ENCODE results near the gene DSG2.
"Not testable (repeated sequence)": the region's sequence is repeated elsewhere in the genome, so short reads cannot be mapped to it uniquely, and the experiment has no call there.

Gene DSG2

GRCh38 chr18:31497836-31498573 is at the start of gene DSG2:
Gene DSG2 (plus strand): TSS chr18:31498177. CDS start chr18:31498252, 75 bp downstream.
- DNase-seq = peak; percentile 91

- no peak for DNase-seq
Observed at GRCh38 chr18:31450409-31450808, 47.6 kb upstream of the DSG2 start.

GRCh38 chr18:31451625-31452024 is 46.4 kb upstream of the DSG2 start:
- no peak for DNase-seq

GRCh38 chr18:31454066-31454708 is 43.8 kb upstream of the DSG2 start:
- DNase-seq = no peak

GRCh38 chr18:31469629-31470028 is 28.3 kb upstream of the DSG2 start:
- no peak for DNase-seq

GRCh38 chr18:31478688-31479087 is 19.3 kb upstream of the DSG2 start:
- no peak for DNase-seq

GRCh38 chr18:31482051-31482450 is 15.9 kb upstream of the DSG2 start:
- no peak for DNase-seq

- no peak for DNase-seq
Observed at GRCh38 chr18:31483396-31483795, 14.6 kb upstream of the DSG2 start.

- no peak for DNase-seq
Observed at GRCh38 chr18:31484461-31484860, 13.5 kb upstream of the DSG2 start.

GRCh38 chr18:31486165-31486564 is 11.8 kb upstream of the DSG2 start:
- no peak for DNase-seq

- DNase-seq = no peak
Observed at GRCh38 chr18:31487246-31488015, 10.5 kb upstream of the DSG2 start.

GRCh38 chr18:31489311-31489710 is 8.7 kb upstream of the DSG2 start:
- no peak for DNase-seq

- no peak for DNase-seq
Observed at GRCh38 chr18:31490387-31490786, 7.6 kb upstream of the DSG2 start.

GRCh38 chr18:31490833-31491232 is 7.1 kb upstream of the DSG2 start:
- DNase-seq = no peak

GRCh38 chr18:31491586-31491985 is 6.4 kb upstream of the DSG2 start:
- no peak for DNase-seq

GRCh38 chr18:31492671-31493070 is 5.3 kb upstream of the DSG2 start:
- no peak for DNase-seq

GRCh38 chr18:31493171-31493570 is 4.8 kb upstream of the DSG2 start:
- no peak for DNase-seq

GRCh38 chr18:31493941-31494340 is 4.0 kb upstream of the DSG2 start:
- DNase-seq = peak; percentile 28

- DNase-seq = not testable (repeated sequence)
Observed at GRCh38 chr18:31494705-31495244, 3.2 kb upstream of the DSG2 start.

- DNase-seq = peak; percentile 62
Observed at GRCh38 chr18:31497404-31497835, 557 bp upstream of the DSG2 start.

- peak; percentile 11 for DNase-seq
Observed at GRCh38 chr18:31498574-31499524, 872 bp downstream of the DSG2 start.

- DNase-seq = no peak
Observed at GRCh38 chr18:31500051-31500688, 2.2 kb downstream of the DSG2 start.
